ENCODE data around the gene XRCC4. TPM values are rescaled to one million over a fixed set of nuclear protein-coding genes. Genes with fewer than 3 reads are reported as not detected.

Gene XRCC4
- total and polyA plus RNA-seq, 9 of the 15 experiments (the other 6 are each of a cell fraction or from before 2014, with no cell fraction given): 13.6 to 61.6 (median 22.4) TPM

GRCh38 chr5:83102364-83102980 is 25.1 kb downstream of the XRCC4 start:
- POLR2A ChIA-PET: interaction anchor here (0.7 to 1.0 kb wide), 2 partner anchors 19 to 25 kb away, joined by 3 to 4 read pairs; partner anchors contain the start of genes TMEM167A and XRCC4
- peak; percentile 80 for ATAC-seq
- CTCF ChIA-PET (ENCODE audit: low intra/inter-chr PET ratio): no interaction called here
- BruUV-seq (replicated peaks): no TSS peak
- H3K4me3 ChIP-seq: no peak overlapping the region
- H4K20me1 ChIP-seq (replicated peaks; ENCODE audit: control insufficient read depth, insufficient read depth, low read length): no peaks in the 10 kb centered on the region
- H2AFZ ChIP-seq (ENCODE audit: low read depth, low read length): no peak overlapping the region
- H3K9ac ChIP-seq (ENCODE audit: insufficient read depth in 1 of 2, low read depth in 2 of 2, low read length in 2 of 2): no peak overlapping the region
- H3K9me1 ChIP-seq (ENCODE audit: control insufficient read depth, insufficient read depth, low read length): no peaks in the 10 kb centered on the region
- peak in 1 of 4 experiments; percentile 41 for DNase-seq (ENCODE audit: extremely low read depth in 1 of 4, low spot score in 3 of 4)
- in situ Hi-C loops (cut with MboI) (no loop called here), intact Hi-C loops (cut with micrococcal nuclease) (no loop called here)
- no peaks in the 10 kb centered on the region for H3K79me2 ChIP-seq (ENCODE audit: control insufficient read depth, insufficient read depth, low read length)
- no peaks in the 10 kb centered on the region for H3K27me3 ChIP-seq (ENCODE audit: control insufficient read depth in 2 of 2, insufficient read depth in 2 of 2, low read length in 2 of 2)
- peaks cover 4 to 23% of the 10 kb centered on the region in 2 experiments; a peak in 3 of 5 replicates for H3K4me1 ChIP-seq (replicated peaks in 1 of 2; ENCODE audit: control insufficient read depth in 2 of 2, insufficient read depth in 2 of 2, low read length in 2 of 2)
- no peaks in the 10 kb centered on the region for H3K36me3 ChIP-seq (ENCODE audit: control insufficient read depth, insufficient read depth, low read length)
- H3K4me2 ChIP-seq (ENCODE audit: insufficient read depth, low read length): no peak overlapping the region
- no peak for FAIRE-seq
- H3K9me3 ChIP-seq (replicated peaks; ENCODE audit: control insufficient read depth, insufficient read depth, low read depth, low read length): no peaks in the 10 kb centered on the region
- H3K27ac ChIP-seq (ENCODE audit: extremely low read depth, low read depth, low read length): peak overlapping the region; percentile 9; the same call in 1 of the 3 replicates
- TF ChIP-seq WHSC1 (IDR thresholded peaks at IDR 0.05; ENCODE audit: low read length): no peak
- TF ChIP-seq, protein P1, sequence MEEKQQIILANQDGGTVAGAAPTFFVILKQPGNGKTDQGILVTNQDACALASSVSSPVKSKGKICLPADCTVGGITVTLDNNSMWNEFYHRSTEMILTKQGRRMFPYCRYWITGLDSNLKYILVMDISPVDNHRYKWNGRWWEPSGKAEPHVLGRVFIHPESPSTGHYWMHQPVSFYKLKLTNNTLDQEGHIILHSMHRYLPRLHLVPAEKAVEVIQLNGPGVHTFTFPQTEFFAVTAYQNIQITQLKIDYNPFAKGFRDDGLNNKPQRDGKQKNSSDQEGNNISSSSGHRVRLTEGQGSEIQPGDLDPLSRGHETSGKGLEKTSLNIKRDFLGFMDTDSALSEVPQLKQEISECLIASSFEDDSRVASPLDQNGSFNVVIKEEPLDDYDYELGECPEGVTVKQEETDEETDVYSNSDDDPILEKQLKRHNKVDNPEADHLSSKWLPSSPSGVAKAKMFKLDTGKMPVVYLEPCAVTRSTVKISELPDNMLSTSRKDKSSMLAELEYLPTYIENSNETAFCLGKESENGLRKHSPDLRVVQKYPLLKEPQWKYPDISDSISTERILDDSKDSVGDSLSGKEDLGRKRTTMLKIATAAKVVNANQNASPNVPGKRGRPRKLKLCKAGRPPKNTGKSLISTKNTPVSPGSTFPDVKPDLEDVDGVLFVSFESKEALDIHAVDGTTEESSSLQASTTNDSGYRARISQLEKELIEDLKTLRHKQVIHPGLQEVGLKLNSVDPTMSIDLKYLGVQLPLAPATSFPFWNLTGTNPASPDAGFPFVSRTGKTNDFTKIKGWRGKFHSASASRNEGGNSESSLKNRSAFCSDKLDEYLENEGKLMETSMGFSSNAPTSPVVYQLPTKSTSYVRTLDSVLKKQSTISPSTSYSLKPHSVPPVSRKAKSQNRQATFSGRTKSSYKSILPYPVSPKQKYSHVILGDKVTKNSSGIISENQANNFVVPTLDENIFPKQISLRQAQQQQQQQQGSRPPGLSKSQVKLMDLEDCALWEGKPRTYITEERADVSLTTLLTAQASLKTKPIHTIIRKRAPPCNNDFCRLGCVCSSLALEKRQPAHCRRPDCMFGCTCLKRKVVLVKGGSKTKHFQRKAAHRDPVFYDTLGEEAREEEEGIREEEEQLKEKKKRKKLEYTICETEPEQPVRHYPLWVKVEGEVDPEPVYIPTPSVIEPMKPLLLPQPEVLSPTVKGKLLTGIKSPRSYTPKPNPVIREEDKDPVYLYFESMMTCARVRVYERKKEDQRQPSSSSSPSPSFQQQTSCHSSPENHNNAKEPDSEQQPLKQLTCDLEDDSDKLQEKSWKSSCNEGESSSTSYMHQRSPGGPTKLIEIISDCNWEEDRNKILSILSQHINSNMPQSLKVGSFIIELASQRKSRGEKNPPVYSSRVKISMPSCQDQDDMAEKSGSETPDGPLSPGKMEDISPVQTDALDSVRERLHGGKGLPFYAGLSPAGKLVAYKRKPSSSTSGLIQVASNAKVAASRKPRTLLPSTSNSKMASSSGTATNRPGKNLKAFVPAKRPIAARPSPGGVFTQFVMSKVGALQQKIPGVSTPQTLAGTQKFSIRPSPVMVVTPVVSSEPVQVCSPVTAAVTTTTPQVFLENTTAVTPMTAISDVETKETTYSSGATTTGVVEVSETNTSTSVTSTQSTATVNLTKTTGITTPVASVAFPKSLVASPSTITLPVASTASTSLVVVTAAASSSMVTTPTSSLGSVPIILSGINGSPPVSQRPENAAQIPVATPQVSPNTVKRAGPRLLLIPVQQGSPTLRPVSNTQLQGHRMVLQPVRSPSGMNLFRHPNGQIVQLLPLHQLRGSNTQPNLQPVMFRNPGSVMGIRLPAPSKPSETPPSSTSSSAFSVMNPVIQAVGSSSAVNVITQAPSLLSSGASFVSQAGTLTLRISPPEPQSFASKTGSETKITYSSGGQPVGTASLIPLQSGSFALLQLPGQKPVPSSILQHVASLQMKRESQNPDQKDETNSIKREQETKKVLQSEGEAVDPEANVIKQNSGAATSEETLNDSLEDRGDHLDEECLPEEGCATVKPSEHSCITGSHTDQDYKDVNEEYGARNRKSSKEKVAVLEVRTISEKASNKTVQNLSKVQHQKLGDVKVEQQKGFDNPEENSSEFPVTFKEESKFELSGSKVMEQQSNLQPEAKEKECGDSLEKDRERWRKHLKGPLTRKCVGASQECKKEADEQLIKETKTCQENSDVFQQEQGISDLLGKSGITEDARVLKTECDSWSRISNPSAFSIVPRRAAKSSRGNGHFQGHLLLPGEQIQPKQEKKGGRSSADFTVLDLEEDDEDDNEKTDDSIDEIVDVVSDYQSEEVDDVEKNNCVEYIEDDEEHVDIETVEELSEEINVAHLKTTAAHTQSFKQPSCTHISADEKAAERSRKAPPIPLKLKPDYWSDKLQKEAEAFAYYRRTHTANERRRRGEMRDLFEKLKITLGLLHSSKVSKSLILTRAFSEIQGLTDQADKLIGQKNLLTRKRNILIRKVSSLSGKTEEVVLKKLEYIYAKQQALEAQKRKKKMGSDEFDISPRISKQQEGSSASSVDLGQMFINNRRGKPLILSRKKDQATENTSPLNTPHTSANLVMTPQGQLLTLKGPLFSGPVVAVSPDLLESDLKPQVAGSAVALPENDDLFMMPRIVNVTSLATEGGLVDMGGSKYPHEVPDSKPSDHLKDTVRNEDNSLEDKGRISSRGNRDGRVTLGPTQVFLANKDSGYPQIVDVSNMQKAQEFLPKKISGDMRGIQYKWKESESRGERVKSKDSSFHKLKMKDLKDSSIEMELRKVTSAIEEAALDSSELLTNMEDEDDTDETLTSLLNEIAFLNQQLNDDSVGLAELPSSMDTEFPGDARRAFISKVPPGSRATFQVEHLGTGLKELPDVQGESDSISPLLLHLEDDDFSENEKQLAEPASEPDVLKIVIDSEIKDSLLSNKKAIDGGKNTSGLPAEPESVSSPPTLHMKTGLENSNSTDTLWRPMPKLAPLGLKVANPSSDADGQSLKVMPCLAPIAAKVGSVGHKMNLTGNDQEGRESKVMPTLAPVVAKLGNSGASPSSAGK (IDR thresholded peaks at IDR 0.05): peak; percentile 13; the same call in 1 of the 2 replicates
- TF ChIP-seq JUNB (CRISPR knock-in tag; conservative IDR thresholded peaks at IDR 0.05): no peak
- TF ChIP-seq RBM39 (optimal IDR thresholded peaks at IDR 0.05; ENCODE audit: low read depth, low read length): no peak
- no peak for TF ChIP-seq ZNF561 (CRISPR knock-in tag; conservative IDR thresholded peaks at IDR 0.05)
- TF ChIP-seq L3MBTL2 (IDR thresholded peaks at IDR 0.05): peak; percentile 32; the same call in 1 of the 2 replicates
- TF ChIP-seq ARHGAP35 (IDR thresholded peaks at IDR 0.05; ENCODE audit: partially characterized antibody): no peak
- TF ChIP-seq SUPT5H (IDR thresholded peaks at IDR 0.05): no peak
- TF ChIP-seq, protein P2, sequence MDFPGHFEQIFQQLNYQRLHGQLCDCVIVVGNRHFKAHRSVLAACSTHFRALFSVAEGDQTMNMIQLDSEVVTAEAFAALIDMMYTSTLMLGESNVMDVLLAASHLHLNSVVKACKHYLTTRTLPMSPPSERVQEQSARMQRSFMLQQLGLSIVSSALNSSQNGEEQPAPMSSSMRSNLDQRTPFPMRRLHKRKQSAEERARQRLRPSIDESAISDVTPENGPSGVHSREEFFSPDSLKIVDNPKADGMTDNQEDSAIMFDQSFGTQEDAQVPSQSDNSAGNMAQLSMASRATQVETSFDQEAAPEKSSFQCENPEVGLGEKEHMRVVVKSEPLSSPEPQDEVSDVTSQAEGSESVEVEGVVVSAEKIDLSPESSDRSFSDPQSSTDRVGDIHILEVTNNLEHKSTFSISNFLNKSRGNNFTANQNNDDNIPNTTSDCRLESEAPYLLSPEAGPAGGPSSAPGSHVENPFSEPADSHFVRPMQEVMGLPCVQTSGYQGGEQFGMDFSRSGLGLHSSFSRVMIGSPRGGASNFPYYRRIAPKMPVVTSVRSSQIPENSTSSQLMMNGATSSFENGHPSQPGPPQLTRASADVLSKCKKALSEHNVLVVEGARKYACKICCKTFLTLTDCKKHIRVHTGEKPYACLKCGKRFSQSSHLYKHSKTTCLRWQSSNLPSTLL (IDR thresholded peaks at IDR 0.05): no peak
- TF ChIP-seq FOXP1 (CRISPR knock-in tag; IDR thresholded peaks at IDR 0.05): no peak
- no peak for TF ChIP-seq POLR2A (conservative IDR thresholded peaks at IDR 0.05)
